Fibroblast of villous mesenchyme (primary cell): Measurements from ENCODE around the gene STXBP4. TPM values are rescaled to one million over a fixed set of nuclear protein-coding genes. Genes with fewer than 3 reads are reported as not detected.
A peak's percentile ranks its signal among the peaks of the same experiment; 100 is the strongest.

Experiments
- DNase-seq: peaks from one replicate; pipeline ENCODE4 v3.0.0-alpha.2; 2010; ENCODE audit warnings: low read depth
- H3K4me3 ChIP-seq: 2 replicates; pipeline ENCODE4 v1.5.1; 2011; ENCODE audit warnings: low read depth, mild to moderate bottlenecking, low read length
- total RNA-seq: library from RNA; depleted of rRNA; stranded (reverse); fragments of >200 nt; gene quantifications from 2 replicates; pipeline ENCODE4 v1.2.3, GENCODE V29; 2012
- TF ChIP-seq, protein P1 (sequence below): IDR thresholded peaks from 2 replicates; pipeline ENCODE4 v1.5.1; 2012; ENCODE audit warnings: low read depth, mild to moderate bottlenecking, low read length; ENCODE audit not compliant: insufficient read depth

STXBP4 gene
- total RNA-seq, 1 donor, result 16.8 TPM

- TF ChIP-seq, protein P1, sequence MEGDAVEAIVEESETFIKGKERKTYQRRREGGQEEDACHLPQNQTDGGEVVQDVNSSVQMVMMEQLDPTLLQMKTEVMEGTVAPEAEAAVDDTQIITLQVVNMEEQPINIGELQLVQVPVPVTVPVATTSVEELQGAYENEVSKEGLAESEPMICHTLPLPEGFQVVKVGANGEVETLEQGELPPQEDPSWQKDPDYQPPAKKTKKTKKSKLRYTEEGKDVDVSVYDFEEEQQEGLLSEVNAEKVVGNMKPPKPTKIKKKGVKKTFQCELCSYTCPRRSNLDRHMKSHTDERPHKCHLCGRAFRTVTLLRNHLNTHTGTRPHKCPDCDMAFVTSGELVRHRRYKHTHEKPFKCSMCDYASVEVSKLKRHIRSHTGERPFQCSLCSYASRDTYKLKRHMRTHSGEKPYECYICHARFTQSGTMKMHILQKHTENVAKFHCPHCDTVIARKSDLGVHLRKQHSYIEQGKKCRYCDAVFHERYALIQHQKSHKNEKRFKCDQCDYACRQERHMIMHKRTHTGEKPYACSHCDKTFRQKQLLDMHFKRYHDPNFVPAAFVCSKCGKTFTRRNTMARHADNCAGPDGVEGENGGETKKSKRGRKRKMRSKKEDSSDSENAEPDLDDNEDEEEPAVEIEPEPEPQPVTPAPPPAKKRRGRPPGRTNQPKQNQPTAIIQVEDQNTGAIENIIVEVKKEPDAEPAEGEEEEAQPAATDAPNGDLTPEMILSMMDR, result no peak
- peak; percentile 7 for DNase-seq
- no peak overlapping the region for H3K4me3 ChIP-seq
These were observed 55.1 kb downstream of the STXBP4 start for GRCh38 chr17:55023626-55024025.

DNA sequence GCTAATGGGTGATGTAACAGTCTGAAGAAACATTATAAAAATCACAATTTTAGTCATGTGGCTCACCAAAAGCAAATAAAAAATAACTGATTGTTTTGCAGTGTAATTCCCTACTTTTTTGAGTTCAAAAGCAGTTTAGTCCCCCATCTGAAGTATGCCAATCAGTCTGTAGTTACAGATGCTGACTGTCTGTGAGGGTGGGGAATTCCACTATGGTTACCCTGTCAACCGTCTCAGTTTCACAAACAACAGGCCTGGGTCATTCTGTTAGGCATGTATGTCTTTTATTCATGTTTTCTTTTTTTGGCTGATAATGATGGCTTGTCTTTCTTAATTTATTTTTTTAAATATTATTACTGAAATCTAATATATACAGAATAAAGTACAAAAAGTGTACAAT lies 69.3 kb downstream of the STXBP4 start:
- DNase-seq, result no peak
- no peak overlapping the region for H3K4me3 ChIP-seq
- TF ChIP-seq, protein P1, result no peak

DNA sequence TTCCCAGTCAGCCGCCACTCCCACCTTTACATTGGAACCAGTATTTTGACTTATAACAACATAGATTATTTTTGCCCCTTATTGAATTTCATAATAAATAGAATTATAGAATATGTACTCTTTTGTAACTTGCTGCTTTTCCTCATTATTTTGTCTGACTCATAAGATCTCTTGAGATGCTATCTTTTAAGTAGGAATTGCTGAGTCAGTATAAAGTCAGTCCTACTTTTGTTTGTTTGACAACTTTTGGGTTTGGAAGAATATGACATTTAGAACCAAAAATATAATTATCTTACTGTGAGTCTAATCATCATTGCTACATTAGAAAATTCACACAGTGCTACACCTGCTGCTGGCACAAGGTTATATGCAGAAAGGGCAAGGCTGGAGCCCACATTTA lies 69.7 kb downstream of the STXBP4 start:
- DNase-seq, result peak; percentile 5
- H3K4me3 ChIP-seq, result no peak overlapping the region
- TF ChIP-seq, protein P1, result no peak

- no peak overlapping the region for H3K4me3 ChIP-seq
- DNase-seq, result peak; percentile 44
- TF ChIP-seq, protein P1, result no peak
These were observed 72.0 kb downstream of the STXBP4 start for GRCh38 chr17:55040611-55041010.

- TF ChIP-seq, protein P1, result peak; percentile 30
- H3K4me3 ChIP-seq, result no peak overlapping the region
- peak; percentile 4 for DNase-seq
These were observed 85.3 kb downstream of the STXBP4 start for GRCh38 chr17:55053855-55054254.

DNA sequence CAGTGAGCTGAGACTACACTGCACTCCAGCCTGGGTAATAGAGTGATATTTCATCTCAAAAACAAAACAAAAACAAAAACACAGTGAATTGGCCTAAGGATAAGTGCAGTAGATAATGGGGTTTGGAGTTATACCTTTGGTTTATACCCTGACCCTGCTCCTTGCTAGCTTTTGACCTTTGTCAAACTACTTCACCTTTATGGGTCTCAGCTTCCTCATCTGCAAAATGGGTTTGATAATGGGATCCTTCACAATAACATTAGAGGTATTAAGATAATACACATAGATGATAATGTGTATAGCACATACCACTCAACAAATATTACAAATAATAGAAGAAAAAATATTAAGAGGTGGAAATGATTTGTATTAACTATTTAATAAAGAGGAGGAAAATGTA lies 85.9 kb downstream of the STXBP4 start:
- DNase-seq, result no peak
- no peak overlapping the region for H3K4me3 ChIP-seq
- TF ChIP-seq, protein P1, result no peak

- DNase-seq, result no peak
- no peak overlapping the region for H3K4me3 ChIP-seq
- TF ChIP-seq, protein P1, result no peak
These were observed 88.0 kb downstream of the STXBP4 start for GRCh38 chr17:55056526-55056925.
